Measurements from ENCODE around the gene EIF1. TPM values are rescaled to one million over a fixed set of nuclear protein-coding genes. Genes with fewer than 3 reads are reported as not detected.
A peak's percentile ranks its signal among the peaks of the same experiment; 100 is the strongest.

The EIF1 gene
- total RNA-seq, 2 donors from 2014 or later: 526 to 573 TPM

DNA sequence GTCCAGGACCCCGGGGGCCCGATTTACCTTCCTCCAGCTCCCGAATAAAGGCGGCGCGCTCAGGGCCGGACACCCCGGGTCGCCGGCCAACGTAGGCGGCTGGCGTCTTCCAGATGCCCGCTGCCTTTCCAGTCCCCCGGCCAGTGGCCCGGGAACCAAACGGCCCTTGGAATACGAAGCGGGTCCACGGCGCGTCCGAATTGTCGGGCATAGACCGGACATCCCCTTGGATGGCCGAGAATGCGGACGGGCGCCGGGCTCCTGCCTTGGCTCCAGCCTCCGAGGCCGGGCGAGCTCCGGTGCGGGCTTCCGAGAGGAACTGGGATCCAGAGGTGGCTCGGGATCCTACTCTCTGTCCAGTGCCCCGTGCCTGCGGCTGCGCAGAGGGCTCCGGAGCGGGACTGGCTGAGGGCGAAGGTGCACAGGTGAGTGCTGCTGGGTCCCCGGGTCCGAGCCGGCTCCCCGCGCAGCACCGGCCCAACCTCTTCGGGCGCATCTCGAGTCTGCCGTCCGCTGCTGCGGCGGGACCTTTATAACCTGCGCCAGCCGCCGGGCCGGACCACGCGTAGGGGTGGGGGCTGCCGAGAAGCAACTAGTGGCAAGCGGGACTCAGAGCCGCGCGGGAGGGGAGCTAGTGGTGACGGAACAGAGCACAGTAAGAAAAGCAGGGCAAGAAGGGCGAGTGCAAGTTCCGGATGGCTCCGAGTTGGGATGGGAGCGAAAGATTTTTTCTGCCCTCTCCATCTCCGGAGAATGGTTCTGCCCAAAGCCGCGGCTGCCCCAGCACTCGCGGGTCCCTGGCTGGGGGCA, 45.7 kb downstream of the EIF1 start, which contains the start of gene HAP1:
Gene HAP1, minus strand, starts transcription at position 505 of the 810 bp plus-strand sequence. Its CDS starts 9 bp downstream, at position 496.
- Histone ChIP-seq H3K36me3 (ENCODE audit: control insufficient read depth, insufficient read depth, low read length) (no peaks in the 10 kb centered on the region), H3K9me3 (ENCODE audit: control insufficient read depth, low read length) (no peaks in the 10 kb centered on the region), H3K4me3 (ENCODE audit: low read length) (peak within 1 kb of the TSS; percentile 84), H3K9ac (ENCODE audit: extremely low read depth, low read length, poor library complexity, severe bottlenecking) (peak within 1 kb of the TSS; percentile 69), H3K4me1 (ENCODE audit: control insufficient read depth, insufficient read depth, low read length) (no peaks in the 10 kb centered on the region), H3K27me3 (ENCODE audit: control insufficient read depth, insufficient read depth, low read length, poor library complexity, severe bottlenecking) (peaks cover 68% of the 10 kb centered on the region), H3K27ac (ENCODE audit: low read depth, low read length) (no peak within 1 kb of the TSS)
- DNase-seq: peak; percentile 94
- H3K27ac Mint-ChIP-seq: peak within 1 kb of the TSS; percentile 78
- WGBS, 2 experiments (ENCODE audit: insufficient coverage in 1 of 2, insufficient read length in 1 of 2): 0% methylated on average over 18 to 77 of the region's 77 CpGs
- H3K4me3 Mint-ChIP-seq: peak within 1 kb of the TSS; percentile 56
- no peaks in the 10 kb centered on the region for H3K9me3 Mint-ChIP-seq
- H3K36me3 Mint-ChIP-seq (ENCODE audit: low read depth): no peaks in the 10 kb centered on the region
- H3K4me1 Mint-ChIP-seq: peaks cover 9% of the 10 kb centered on the region
- H3K27me3 Mint-ChIP-seq (ENCODE audit: insufficient read depth): peaks cover 80% of the 10 kb centered on the region
- TF ChIP-seq, protein P1, sequence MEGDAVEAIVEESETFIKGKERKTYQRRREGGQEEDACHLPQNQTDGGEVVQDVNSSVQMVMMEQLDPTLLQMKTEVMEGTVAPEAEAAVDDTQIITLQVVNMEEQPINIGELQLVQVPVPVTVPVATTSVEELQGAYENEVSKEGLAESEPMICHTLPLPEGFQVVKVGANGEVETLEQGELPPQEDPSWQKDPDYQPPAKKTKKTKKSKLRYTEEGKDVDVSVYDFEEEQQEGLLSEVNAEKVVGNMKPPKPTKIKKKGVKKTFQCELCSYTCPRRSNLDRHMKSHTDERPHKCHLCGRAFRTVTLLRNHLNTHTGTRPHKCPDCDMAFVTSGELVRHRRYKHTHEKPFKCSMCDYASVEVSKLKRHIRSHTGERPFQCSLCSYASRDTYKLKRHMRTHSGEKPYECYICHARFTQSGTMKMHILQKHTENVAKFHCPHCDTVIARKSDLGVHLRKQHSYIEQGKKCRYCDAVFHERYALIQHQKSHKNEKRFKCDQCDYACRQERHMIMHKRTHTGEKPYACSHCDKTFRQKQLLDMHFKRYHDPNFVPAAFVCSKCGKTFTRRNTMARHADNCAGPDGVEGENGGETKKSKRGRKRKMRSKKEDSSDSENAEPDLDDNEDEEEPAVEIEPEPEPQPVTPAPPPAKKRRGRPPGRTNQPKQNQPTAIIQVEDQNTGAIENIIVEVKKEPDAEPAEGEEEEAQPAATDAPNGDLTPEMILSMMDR (conservative IDR thresholded peaks at IDR 0.05): no peak

DNA sequence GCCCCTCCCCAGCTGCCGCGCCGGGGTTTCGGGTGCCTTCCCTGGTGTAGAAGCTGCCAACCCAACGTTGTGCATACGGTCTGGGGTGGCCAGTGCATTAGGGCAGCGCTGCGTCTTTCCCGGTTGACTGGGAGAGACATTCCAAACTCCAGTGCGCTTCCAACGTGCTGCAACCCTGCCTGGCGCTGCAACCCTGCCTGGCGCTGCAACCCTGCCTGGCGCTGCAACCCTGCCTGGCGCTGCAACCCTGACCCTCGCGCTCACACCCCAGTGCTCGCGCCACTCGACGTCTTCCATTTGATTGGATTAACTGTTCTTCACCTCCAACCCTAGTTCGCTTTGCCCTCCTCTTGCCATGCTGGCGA, 46.2 kb downstream of the EIF1 start:
- H3K9me3 ChIP-seq (ENCODE audit: control insufficient read depth, low read length): no peaks in the 10 kb centered on the region
- H3K9me3 Mint-ChIP-seq: no peaks in the 10 kb centered on the region
- H3K36me3 Mint-ChIP-seq (ENCODE audit: low read depth): no peaks in the 10 kb centered on the region
- peaks cover 80% of the 10 kb centered on the region for H3K27me3 Mint-ChIP-seq (ENCODE audit: insufficient read depth)
- H3K4me1 ChIP-seq (ENCODE audit: control insufficient read depth, insufficient read depth, low read length): no peaks in the 10 kb centered on the region
- peak overlapping the region; percentile 56 for H3K4me3 Mint-ChIP-seq
- H3K9ac ChIP-seq (ENCODE audit: extremely low read depth, low read length, poor library complexity, severe bottlenecking): peak overlapping the region; percentile 69
- DNase-seq: no peak
- no peak overlapping the region for H3K27ac Mint-ChIP-seq
- peaks cover 68% of the 10 kb centered on the region for H3K27me3 ChIP-seq (ENCODE audit: control insufficient read depth, insufficient read depth, low read length, poor library complexity, severe bottlenecking)
- no peaks in the 10 kb centered on the region for H3K36me3 ChIP-seq (ENCODE audit: control insufficient read depth, insufficient read depth, low read length)
- 4 to 5% methylated on average over 21 to 23 of the region's 23 CpGs for WGBS, 2 experiments (ENCODE audit: insufficient coverage in 1 of 2, insufficient read length in 1 of 2)
- H3K4me3 ChIP-seq (ENCODE audit: low read length): peak overlapping the region; percentile 84
- peaks cover 9% of the 10 kb centered on the region for H3K4me1 Mint-ChIP-seq
- no peak overlapping the region for H3K27ac ChIP-seq (ENCODE audit: low read depth, low read length)
- TF ChIP-seq, protein P1 (conservative IDR thresholded peaks at IDR 0.05): no peak

DNA sequence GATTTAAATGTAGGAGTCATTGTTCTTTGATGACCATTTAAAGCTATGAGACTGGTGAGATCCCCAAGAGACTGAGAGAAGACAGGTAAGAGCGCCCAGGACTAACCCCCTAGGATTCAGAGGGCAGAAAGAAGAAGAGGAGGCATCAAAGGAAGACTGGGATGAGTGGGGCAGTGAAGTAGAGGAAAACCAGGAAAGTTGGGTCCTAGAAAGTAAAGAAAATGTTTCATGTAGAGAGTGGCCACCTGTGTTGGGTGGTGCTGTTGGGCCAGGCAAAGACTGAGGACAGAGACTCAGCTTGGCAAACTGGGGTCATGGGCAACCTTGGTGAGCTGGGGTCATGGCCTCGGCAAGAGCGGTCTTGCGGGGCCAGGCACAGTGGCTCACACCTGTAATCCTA, 47.1 kb downstream of the EIF1 start:
- Histone ChIP-seq H3K9ac (ENCODE audit: extremely low read depth, low read length, poor library complexity, severe bottlenecking) (no peak overlapping the region), H3K9me3 (ENCODE audit: control insufficient read depth, low read length) (no peaks in the 10 kb centered on the region), H3K36me3 (ENCODE audit: control insufficient read depth, insufficient read depth, low read length) (no peaks in the 10 kb centered on the region), H3K27ac (ENCODE audit: low read depth, low read length) (no peak overlapping the region), H3K27me3 (ENCODE audit: control insufficient read depth, insufficient read depth, low read length, poor library complexity, severe bottlenecking) (peaks cover 63% of the 10 kb centered on the region), H3K4me3 (ENCODE audit: low read length) (no peak overlapping the region), H3K4me1 (ENCODE audit: control insufficient read depth, insufficient read depth, low read length) (no peaks in the 10 kb centered on the region)
- TF ChIP-seq, protein P1 (conservative IDR thresholded peaks at IDR 0.05): no peak
- 93 to 96% methylated on average over 4 of the region's 4 CpGs for WGBS, 2 experiments (ENCODE audit: insufficient coverage in 1 of 2, insufficient read length in 1 of 2)
- H3K36me3 Mint-ChIP-seq (ENCODE audit: low read depth): no peaks in the 10 kb centered on the region
- H3K9me3 Mint-ChIP-seq: no peaks in the 10 kb centered on the region
- H3K27me3 Mint-ChIP-seq (ENCODE audit: insufficient read depth): peaks cover 72% of the 10 kb centered on the region
- no peak overlapping the region for H3K27ac Mint-ChIP-seq
- no peak for DNase-seq
- peaks cover 9% of the 10 kb centered on the region for H3K4me1 Mint-ChIP-seq
- H3K4me3 Mint-ChIP-seq: no peak overlapping the region

All from endodermal cell (in vitro differentiated cells).